HG02610 (cell line): ENCODE data around the gene ST6GALNAC3.
"Not testable (repeated sequence)": the region's sequence is repeated elsewhere in the genome, so short reads cannot be mapped to it uniquely, and the experiment has no call there.

Experiments
- ATAC-seq: cut with Tn5 transposase; IDR thresholded peaks from one replicate; pipeline ENCODE4 v1.9.1; 2021; ENCODE audit warnings: mild to moderate bottlenecking, moderate library complexity; ENCODE audit not compliant: unreplicated experiment

The ST6GALNAC3 gene

GRCh38 chr1:76317299-76317900 is 242.9 kb downstream of the ST6GALNAC3 start:
- ATAC-seq: no peak

GRCh38 chr1:76330991-76331603 is 256.6 kb downstream of the ST6GALNAC3 start:
- peak; percentile 89 for ATAC-seq

GRCh38 chr1:76335882-76336281 is 261.3 kb downstream of the ST6GALNAC3 start:
- no peak for ATAC-seq

GRCh38 chr1:76336931-76337371 is 262.4 kb downstream of the ST6GALNAC3 start:
- ATAC-seq: no peak

- ATAC-seq: no peak
Measured at GRCh38 chr1:76337542-76338219, 263.1 kb downstream of the ST6GALNAC3 start.

- ATAC-seq: no peak
Measured at GRCh38 chr1:76340056-76340455, 265.5 kb downstream of the ST6GALNAC3 start.

- ATAC-seq: not testable (repeated sequence)
Measured at GRCh38 chr1:76341816-76342215, 267.3 kb downstream of the ST6GALNAC3 start.

GRCh38 chr1:76343356-76343755 is 268.8 kb downstream of the ST6GALNAC3 start:
- no peak for ATAC-seq

- no peak for ATAC-seq
Measured at GRCh38 chr1:76351655-76352054, 277.1 kb downstream of the ST6GALNAC3 start.

GRCh38 chr1:76352741-76353435 is 278.3 kb downstream of the ST6GALNAC3 start:
- no peak for ATAC-seq

- ATAC-seq: no peak
Measured at GRCh38 chr1:76354236-76354635, 279.7 kb downstream of the ST6GALNAC3 start.

- ATAC-seq: no peak
Measured at GRCh38 chr1:76366726-76367125, 292.2 kb downstream of the ST6GALNAC3 start.

GRCh38 chr1:76371941-76372340 is 297.4 kb downstream of the ST6GALNAC3 start:
- no peak for ATAC-seq

GRCh38 chr1:76374086-76374485 is 299.5 kb downstream of the ST6GALNAC3 start:
- ATAC-seq: no peak

GRCh38 chr1:76377247-76377646 is 302.7 kb downstream of the ST6GALNAC3 start:
- no peak for ATAC-seq

GRCh38 chr1:76379506-76379905 is 305.0 kb downstream of the ST6GALNAC3 start:
- no peak for ATAC-seq

- no peak for ATAC-seq
Measured at GRCh38 chr1:76381450-76382097, 307.0 kb downstream of the ST6GALNAC3 start.

GRCh38 chr1:76388261-76388660 is 313.7 kb downstream of the ST6GALNAC3 start:
- ATAC-seq: no peak

GRCh38 chr1:76390456-76390855 is 315.9 kb downstream of the ST6GALNAC3 start:
- ATAC-seq: no peak

GRCh38 chr1:76395059-76395458 is 320.5 kb downstream of the ST6GALNAC3 start:
- ATAC-seq: no peak

- ATAC-seq: no peak
Measured at GRCh38 chr1:76402128-76402527, 327.6 kb downstream of the ST6GALNAC3 start.
